Natural killer cell treated with Interleukin-12 subunit alpha and Interleukin-12 subunit beta and Interleukin-15 and Interleukin-18, amount 100 ng/mL, for 72 hours (primary cell): ENCODE results near the gene SETX. TPM values are rescaled to one million over a fixed set of nuclear protein-coding genes. Genes with fewer than 3 reads are reported as not detected.

Experiments
- ATAC-seq, 2 donors: fragments of 150-1000 bp; cut with Tn5 transposase in 1 of 2; sonication (Bioruptor Pico), chemical (Tn5 transposase) in 1 of 2; 2 replicates each; pipeline ENCODE4 v1.10.0; 2021
- DNase-seq: peaks from one replicate; pipeline ENCODE4 v3.0.0; 2022; ENCODE audit warnings: low spot score
- H3K27ac Mint-ChIP-seq, 2 donors: 1 replicate in 1 of 2; 2 replicates in 1 of 2; pipeline ENCODE4 v1.8.0; 2022; ENCODE audit warnings: mixed read lengths in 2 of 2, mild to moderate bottlenecking in 1 of 2, moderate library complexity in 1 of 2
- H3K27me3 Mint-ChIP-seq, 2 donors: 1 replicate in 1 of 2; 2 replicates in 1 of 2; pipeline ENCODE4 v1.8.0; 2022; ENCODE audit warnings: mixed read lengths in 2 of 2
- H3K36me3 Mint-ChIP-seq: one replicate; pipeline ENCODE4 v1.8.0; 2022; ENCODE audit warnings: mixed read lengths
- H3K4me1 Mint-ChIP-seq, 2 donors: 1 replicate in 1 of 2; 2 replicates in 1 of 2; pipeline ENCODE4 v1.8.0; 2022; ENCODE audit warnings: low read depth in 2 of 2, mixed read lengths in 2 of 2, mild to moderate bottlenecking in 1 of 2
- H3K4me3 Mint-ChIP-seq: one replicate; pipeline ENCODE4 v1.8.0; 2022; ENCODE audit warnings: mixed read lengths
- H3K9me3 Mint-ChIP-seq: 2 replicates; pipeline ENCODE4 v1.8.0; 2022; ENCODE audit warnings: mixed read lengths
- total RNA-seq, 2 donors: library from RNA; stranded (reverse); gene quantifications; one replicate each; pipeline ENCODE4 v1.2.3, GENCODE V29; 2022

Gene SETX
- total RNA-seq, 2 donors from 2014 or later = 66.1 to 67.4 TPM

- Mint-ChIP-seq H3K36me3 (no peaks in the 10 kb centered on the region), H3K27me3 (peaks cover 0 to 10% of the 10 kb centered on the region in 2 donors), H3K4me3 (no peak overlapping the region), H3K4me1 (no peaks in the 10 kb centered on the region), H3K9me3 (no peaks in the 10 kb centered on the region), H3K27ac (no peak overlapping the region)
- DNase-seq (no peak), ATAC-seq (no peak)
Observed at GRCh38 chr9:132247942-132248341, 106.8 kb downstream of the SETX start.

GRCh38 chr9:132245465-132245864 is 109.3 kb downstream of the SETX start:
- DNase-seq = no peak
- ATAC-seq = no peak
- no peaks in the 10 kb centered on the region for H3K9me3 Mint-ChIP-seq
- peaks cover 0 to 8% of the 10 kb centered on the region in 2 donors for H3K27me3 Mint-ChIP-seq
- no peak overlapping the region for H3K27ac Mint-ChIP-seq
- no peaks in the 10 kb centered on the region for H3K36me3 Mint-ChIP-seq
- no peak overlapping the region for H3K4me3 Mint-ChIP-seq
- peaks cover 6 to 9% of the 10 kb centered on the region in 2 donors for H3K4me1 Mint-ChIP-seq

- no peak for ATAC-seq
- peak; percentile 39 for DNase-seq
- H3K27ac Mint-ChIP-seq = no peak overlapping the region
- H3K4me1 Mint-ChIP-seq = peaks cover 6 to 9% of the 10 kb centered on the region in 2 donors
- peaks cover 0 to 8% of the 10 kb centered on the region in 2 donors for H3K27me3 Mint-ChIP-seq
- H3K9me3 Mint-ChIP-seq = no peaks in the 10 kb centered on the region
- no peak overlapping the region for H3K4me3 Mint-ChIP-seq
- no peaks in the 10 kb centered on the region for H3K36me3 Mint-ChIP-seq
Observed at GRCh38 chr9:132244582-132245455, 110.0 kb downstream of the SETX start.

GRCh38 chr9:132243156-132244074 is 111.4 kb downstream of the SETX start:
- Mint-ChIP-seq H3K9me3 (no peaks in the 10 kb centered on the region), H3K4me3 (peak overlapping the region; percentile 98), H3K4me1 (peaks cover 6 to 9% of the 10 kb centered on the region in 2 donors), H3K36me3 (no peaks in the 10 kb centered on the region), H3K27ac (no peak overlapping the region), H3K27me3 (peaks cover 0 to 8% of the 10 kb centered on the region in 2 donors)
- ATAC-seq = no peak
- DNase-seq = peak; percentile 44

GRCh38 chr9:132242621-132243155 is 112.1 kb downstream of the SETX start:
- Mint-ChIP-seq H3K4me1 (peaks cover 6 to 9% of the 10 kb centered on the region in 2 donors), H3K36me3 (no peaks in the 10 kb centered on the region), H3K27me3 (peaks cover 0 to 7% of the 10 kb centered on the region in 2 donors), H3K9me3 (no peaks in the 10 kb centered on the region), H3K4me3 (peak overlapping the region; percentile 98), H3K27ac (peak overlapping the region; percentile 47 to 77)
- peak; percentile 56 for DNase-seq
- no peak for ATAC-seq

- H3K4me1 Mint-ChIP-seq = peaks cover 6 to 9% of the 10 kb centered on the region in 2 donors
- H3K27me3 Mint-ChIP-seq = peaks cover 0 to 4% of the 10 kb centered on the region in 2 donors
- peak overlapping the region; percentile 47 to 77 for H3K27ac Mint-ChIP-seq
- no peaks in the 10 kb centered on the region for H3K36me3 Mint-ChIP-seq
- ATAC-seq = no peak
- peak; percentile 66 for DNase-seq
- H3K9me3 Mint-ChIP-seq = no peaks in the 10 kb centered on the region
- peak overlapping the region; percentile 98 for H3K4me3 Mint-ChIP-seq
Observed at GRCh38 chr9:132241840-132242620, 112.8 kb downstream of the SETX start.

GRCh38 chr9:132241483-132241839 is 113.3 kb downstream of the SETX start:
- DNase-seq = peak; percentile 60
- H3K27ac Mint-ChIP-seq = peak overlapping the region in 1 of 2 donors; percentile 82
- peaks cover 9% of the 10 kb centered on the region in 2 donors for H3K4me1 Mint-ChIP-seq
- peak overlapping the region; percentile 96 for H3K4me3 Mint-ChIP-seq
- H3K27me3 Mint-ChIP-seq = peaks cover 0 to 2% of the 10 kb centered on the region in 2 donors
- ATAC-seq = peak in 1 of 2 donors; percentile 0
- H3K36me3 Mint-ChIP-seq = no peaks in the 10 kb centered on the region
- no peaks in the 10 kb centered on the region for H3K9me3 Mint-ChIP-seq

- H3K36me3 Mint-ChIP-seq = no peaks in the 10 kb centered on the region
- H3K27ac Mint-ChIP-seq = peak overlapping the region in 1 of 2 donors; percentile 82
- peaks cover 0 to 2% of the 10 kb centered on the region in 2 donors for H3K27me3 Mint-ChIP-seq
- peaks cover 9 to 10% of the 10 kb centered on the region in 2 donors for H3K4me1 Mint-ChIP-seq
- peak; percentile 95 for ATAC-seq
- peak; percentile 98 for DNase-seq
- peak overlapping the region; percentile 96 for H3K4me3 Mint-ChIP-seq
- no peaks in the 10 kb centered on the region for H3K9me3 Mint-ChIP-seq
Observed at GRCh38 chr9:132240841-132241482, 113.8 kb downstream of the SETX start.

GRCh38 chr9:132239999-132240840 is 114.6 kb downstream of the SETX start:
- Mint-ChIP-seq H3K4me3 (peak overlapping the region; percentile 96), H3K27me3 (peaks cover 0 to 2% of the 10 kb centered on the region in 2 donors), H3K27ac (no peak overlapping the region), H3K9me3 (no peaks in the 10 kb centered on the region), H3K36me3 (no peaks in the 10 kb centered on the region), H3K4me1 (peaks cover 9 to 10% of the 10 kb centered on the region in 2 donors)
- ATAC-seq (no peak), DNase-seq (no peak)

- ATAC-seq (no peak), DNase-seq (no peak)
- Mint-ChIP-seq H3K9me3 (no peaks in the 10 kb centered on the region), H3K4me1 (peaks cover 9 to 10% of the 10 kb centered on the region in 2 donors), H3K27me3 (peaks cover 0 to 1% of the 10 kb centered on the region in 2 donors), H3K36me3 (no peaks in the 10 kb centered on the region), H3K27ac (no peak overlapping the region), H3K4me3 (no peak overlapping the region)
Observed at GRCh38 chr9:132239518-132239917, 115.3 kb downstream of the SETX start.

GRCh38 chr9:132238992-132239391 is 115.8 kb downstream of the SETX start:
- H3K36me3 Mint-ChIP-seq = no peaks in the 10 kb centered on the region
- no peaks in the 10 kb centered on the region for H3K9me3 Mint-ChIP-seq
- no peaks in the 10 kb centered on the region for H3K27me3 Mint-ChIP-seq
- no peak for ATAC-seq
- no peak for DNase-seq
- peaks cover 9 to 10% of the 10 kb centered on the region in 2 donors for H3K4me1 Mint-ChIP-seq
- H3K27ac Mint-ChIP-seq = no peak overlapping the region
- no peak overlapping the region for H3K4me3 Mint-ChIP-seq
